GM04503 (cell line): ENCODE measurements around the gene FAM13A.
"Not testable (repeated sequence)": the region's sequence is repeated elsewhere in the genome, so short reads cannot be mapped to it uniquely, and the experiment has no call there.

Source experiments
- DNase-seq: peaks from one replicate; pipeline ENCODE4 v3.0.0-alpha.2; 2012; ENCODE audit warnings: low read depth

FAM13A gene

DNA sequence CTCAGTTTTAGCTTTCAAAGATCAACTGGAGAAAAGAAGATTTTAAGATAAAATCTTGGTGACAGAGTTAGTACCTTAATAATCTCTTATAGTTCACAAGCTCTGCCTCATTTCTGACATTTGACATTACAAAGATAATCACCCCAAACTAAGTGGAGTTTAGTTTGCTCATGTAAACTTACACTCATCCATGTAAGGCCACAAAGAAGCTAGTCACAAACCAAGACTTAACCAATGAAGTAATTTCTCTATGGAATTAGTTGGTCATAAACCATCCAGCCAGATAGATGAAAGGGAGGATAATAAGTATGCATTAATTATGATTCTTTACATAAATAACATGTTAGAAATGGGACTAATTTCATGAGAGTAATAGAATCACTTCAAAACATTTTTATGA, 159.2 kb downstream of the FAM13A start:
- DNase-seq: no peak

DNA sequence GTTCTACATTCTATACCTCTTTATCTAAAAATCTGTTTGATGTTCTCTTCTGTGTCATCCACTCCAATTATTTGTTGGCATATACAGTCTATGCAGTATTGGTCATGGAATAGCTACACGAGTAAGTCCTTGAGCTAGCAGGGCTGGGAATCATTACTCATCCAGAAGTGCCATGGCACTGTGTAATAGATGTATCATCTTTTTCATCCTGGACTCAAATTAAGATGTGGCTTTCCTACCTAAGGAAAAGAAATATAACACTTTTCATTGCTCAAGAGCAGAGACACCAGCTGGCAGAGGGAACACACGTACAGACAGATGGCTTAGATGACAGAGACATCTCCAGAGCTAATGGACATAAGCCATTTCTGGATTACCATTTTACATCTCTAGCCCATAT, 159.8 kb downstream of the FAM13A start:
- DNase-seq: no peak

DNA sequence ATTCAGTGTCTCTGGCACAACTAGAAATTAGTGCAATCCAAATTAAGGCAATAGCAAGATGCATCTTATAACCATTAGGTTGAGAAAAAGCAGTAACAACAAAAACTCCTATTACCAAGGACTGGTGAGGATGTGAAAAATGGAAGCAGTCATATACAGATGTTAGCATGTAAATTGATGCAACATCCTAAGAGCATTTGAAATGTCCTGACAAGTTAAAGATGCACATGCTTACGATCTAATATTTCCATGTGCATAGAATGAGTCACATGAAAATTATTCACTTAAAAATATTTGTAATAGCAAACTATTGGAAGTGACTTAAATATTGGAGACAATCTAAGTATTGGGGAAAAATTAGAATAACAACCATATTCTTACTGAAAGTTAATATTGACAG, 163.0 kb downstream of the FAM13A start:
- no peak for DNase-seq

DNA sequence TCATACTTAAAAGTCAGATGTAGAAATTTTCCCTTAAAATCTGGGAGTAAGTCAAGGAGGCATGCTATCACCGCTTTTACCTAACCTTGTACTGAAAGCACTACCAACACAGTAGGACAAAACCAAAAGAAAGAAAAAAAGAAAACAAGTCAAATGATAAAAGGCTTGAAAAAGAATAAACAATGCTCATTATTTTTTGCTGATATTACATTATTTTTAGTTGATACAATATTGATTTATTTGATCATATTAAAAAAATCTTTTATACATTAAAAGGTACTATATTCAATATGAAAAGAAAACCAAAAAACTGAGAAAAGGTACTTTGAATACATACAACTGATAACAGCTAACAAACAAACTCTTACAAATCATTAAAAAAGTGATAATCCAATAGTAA, 164.3 kb downstream of the FAM13A start:
- DNase-seq: no peak

DNA sequence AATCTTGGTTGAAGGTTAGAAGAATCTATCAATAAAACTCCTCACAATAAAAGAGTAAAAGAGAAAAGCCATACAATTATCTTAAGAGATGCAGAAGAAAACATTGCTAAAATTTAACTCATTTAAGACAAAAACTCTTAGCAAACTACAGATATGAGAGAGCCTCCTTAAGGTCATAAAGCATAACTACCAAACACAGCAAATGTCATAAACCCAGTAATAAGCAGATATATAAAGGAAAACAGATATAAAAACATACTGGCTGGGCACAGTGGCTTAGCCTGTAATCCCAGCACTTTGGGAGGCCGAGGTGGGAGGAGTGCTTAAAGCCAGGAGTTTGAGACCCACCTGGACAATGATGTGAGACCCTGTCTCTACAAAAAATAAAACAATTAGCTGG, 165.3 kb downstream of the FAM13A start:
- DNase-seq: no peak

DNA sequence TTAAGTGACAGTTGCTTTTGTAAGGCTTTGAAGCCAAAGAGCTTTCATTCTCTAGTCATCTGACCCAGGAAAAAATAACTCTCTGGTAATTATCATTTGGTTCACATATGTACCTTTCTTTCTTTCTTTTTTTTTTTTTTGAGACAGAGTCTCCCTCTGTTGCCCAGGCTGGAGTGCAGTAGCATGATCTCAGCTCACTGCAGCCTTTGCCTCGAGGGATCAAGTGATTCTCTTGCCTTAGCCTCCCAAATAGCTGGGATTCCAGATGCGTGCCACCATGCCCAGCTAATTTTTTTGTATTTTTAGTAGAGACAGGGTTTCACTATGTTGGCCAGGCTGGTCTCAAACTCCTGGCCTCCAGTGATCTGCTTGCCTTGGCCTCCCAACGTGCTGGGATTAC, 169.6 kb downstream of the FAM13A start:
- DNase-seq: not testable (repeated sequence)

DNA sequence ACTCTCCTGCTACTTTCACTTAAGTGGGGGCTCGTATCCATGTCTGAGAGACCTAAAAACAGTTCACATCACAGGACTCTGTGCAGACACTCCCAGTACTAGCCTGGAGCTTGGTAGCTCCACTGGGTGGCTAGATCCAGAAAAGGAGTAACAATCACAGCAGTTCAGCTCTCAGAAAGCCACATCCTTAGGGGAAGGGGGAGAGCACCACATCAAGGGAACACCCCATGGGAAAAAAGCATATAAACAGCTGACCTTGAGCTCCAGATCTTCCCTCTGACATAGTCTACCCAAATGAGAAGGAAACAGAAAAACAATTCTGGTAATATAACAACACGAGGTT, 175.8 kb downstream of the FAM13A start:
- no peak for DNase-seq

DNA sequence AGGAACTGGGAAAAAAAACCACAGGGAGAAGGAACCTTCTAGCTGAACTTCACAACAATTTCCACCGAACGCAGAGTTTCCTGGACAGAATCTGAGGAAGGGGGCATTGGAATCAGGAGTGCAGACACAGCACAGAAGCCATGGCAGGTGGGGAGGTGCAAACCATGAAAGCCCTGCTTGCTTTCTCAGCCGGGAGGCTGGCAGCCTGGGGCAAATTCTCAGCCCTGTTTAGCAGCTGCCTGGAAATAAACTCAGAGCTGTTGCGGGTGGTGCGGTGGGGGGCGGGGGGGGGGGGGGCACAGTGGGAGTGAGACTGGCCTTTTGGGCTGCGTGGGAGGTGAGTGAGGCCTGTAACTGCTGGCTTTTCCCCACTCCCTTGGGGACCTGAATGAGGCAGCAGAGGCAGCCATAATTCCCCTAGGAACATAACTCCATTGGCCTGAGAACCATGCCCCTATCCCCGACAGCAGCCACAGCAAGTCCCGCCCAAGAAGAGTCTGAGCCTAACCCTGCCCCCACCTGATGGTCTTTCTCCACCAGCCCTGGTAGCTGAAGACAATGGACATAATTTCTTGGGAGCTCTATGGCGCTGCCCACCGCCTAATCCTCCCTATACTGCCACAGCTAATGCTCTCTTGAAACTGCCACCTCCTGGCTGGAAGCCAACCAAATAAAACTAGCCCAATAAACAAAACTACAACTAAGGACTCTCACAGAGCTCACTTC, 176.3 kb downstream of the FAM13A start:
- DNase-seq: no peak

DNA sequence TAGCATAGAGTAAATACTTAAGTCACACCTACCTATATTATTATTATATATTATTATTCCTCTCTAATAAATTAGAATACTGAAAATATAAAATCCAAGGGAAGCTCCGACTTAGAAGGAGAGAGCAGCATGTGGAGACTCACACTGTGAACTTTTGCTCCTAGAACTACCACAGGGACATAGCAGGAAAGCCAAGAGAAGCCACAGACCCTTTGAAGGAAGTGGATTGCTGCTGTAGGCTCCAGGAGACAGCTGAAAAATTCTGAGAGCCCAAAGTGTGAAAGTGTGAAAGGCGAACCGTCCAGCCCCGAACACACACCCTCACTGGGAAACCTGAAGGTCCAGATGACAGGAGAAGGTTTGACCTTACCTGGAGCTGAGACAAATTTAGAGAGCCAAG, 177.0 kb downstream of the FAM13A start:
- DNase-seq: no peak

DNA sequence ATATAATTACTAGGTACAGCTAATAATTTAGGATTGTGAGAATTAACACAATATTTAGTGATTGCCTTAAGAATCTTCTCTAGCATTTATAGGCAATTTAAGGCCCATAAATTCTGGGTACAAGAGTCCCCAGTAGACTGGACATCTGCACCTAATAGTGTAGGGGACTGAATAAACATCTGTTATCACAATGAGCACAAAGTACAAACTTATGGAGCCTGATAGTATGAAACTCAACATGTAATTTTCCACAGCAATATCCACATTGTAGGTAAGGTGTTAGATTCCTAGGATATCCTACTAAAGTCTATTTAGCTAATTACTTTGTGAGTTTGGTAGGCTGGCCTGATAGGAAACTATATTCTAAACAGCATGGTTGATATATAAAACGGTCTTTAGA, 178.3 kb downstream of the FAM13A start:
- DNase-seq: no peak

DNA sequence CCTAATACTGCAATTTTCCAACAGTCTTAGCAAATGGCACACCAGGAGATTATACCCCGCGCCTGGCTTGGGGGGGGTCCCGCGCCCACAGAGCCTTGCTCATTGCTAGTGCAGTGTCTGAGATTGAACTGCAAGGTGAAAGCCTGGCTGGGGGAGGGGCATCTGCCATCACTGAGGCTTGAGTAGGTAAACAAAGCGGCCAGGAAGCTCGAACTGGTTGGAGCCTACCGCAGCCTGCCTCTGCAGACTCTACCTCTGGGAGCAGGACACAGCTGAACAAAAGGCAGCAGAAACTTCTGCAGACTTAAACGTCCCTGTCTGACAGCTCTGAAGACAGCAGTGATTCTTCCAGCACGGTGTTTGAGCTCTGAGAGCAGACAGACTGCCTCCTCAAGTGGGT, 186.6 kb downstream of the FAM13A start:
- no peak for DNase-seq

DNA sequence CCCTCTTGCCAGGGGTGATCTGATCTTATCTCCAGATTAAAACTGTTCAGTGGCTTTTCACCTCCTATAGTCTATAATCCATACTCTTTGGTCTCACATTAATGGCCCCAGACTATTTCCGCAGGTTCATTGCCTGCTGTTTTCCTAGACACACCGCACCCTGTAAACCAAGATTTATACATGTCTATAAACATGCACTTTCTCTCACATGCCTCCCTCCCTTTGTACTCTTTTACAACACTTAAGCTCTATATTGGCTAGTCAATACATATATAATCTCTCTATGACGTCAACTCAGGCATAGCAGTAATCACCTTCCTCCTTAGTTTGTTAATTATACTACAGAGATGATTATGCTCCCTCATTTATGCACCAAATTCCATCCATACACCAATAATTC, 188.5 kb downstream of the FAM13A start:
- DNase-seq: no peak

DNA sequence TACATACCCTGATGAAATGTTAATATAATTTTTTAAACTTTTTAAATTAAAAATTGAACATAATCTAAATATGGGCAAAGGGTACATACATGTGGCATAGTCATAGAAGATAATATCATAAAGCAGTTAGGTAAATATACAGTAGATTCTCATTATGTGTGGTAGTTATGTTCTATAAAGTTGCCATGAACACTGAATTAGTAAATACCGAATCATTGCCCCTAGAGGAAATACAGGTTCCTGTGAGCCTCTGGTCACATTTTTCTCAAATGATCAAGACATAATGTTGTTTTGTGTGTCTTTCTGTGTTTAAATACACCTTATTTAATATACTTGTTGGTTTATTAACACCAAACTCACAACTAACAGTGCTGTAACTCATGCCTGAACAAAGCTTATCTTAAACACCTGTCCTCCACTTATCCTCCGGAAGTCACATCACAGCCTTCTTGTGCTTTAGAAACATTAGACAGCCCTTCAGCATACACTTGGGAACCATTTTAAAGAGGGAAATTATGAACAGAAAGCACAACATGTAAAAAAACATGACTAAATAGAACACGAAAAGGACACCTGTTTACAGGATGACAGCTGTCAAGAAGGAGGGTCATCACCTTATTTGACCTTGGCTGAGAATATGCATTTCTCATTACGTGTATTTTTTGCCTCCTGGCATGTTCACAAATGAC, 190.0 kb downstream of the FAM13A start:
- no peak for DNase-seq

DNA sequence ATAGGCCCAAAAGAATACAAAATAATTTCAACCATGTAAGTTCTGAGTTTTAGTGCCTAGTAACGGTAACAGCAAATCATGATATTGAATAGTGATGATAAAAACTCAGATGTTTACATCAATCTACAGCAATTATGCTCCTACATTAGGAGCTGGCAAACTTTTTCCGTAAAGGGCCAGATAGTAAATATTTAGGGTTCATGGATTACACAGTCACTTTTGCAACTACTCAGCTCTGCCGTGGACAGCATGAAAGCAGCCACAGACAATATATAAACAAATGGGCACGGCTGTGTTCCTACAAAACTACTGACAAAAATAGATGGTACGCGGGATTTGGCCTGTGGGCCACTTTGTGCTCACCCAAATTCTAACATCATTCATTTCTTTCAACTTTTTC, 191.5 kb downstream of the FAM13A start:
- no peak for DNase-seq

DNA sequence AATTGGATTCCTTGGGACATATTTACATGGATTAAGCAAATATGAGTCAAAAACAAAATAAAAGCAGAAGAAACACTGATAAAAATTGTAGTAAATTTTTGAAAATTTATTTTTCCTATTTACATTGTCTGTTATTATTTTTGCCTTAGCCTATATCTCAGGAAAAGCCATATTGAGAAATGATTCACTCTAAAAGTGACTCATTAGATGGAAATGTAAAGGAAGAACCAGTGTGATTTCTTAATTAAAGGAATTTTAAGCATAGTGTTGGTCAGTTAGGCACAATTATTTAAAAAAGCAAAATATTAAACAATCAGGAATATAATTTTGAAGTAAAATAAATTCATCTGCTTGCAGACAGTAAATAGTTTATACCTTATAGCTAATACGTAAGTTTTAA, 191.9 kb downstream of the FAM13A start:
- DNase-seq: no peak

DNA sequence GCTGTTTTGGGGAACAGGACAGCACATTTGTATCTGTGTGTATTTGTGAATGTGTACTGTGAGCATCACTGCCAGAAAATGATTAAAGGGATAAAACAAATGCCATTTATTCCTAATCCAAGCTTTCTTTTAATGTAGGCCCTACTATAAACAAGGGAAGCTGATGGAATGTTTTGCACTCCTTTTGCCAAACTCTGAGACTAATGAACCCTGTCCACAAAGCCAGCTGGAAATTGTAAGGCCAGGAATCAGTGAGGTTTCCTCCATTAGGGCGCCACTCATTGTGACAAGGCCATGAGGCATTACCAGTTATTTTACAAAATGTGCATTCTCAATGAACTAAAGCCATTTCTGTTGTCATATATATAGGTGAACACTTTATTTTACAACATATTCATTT, 196.4 kb downstream of the FAM13A start:
- DNase-seq: no peak

DNA sequence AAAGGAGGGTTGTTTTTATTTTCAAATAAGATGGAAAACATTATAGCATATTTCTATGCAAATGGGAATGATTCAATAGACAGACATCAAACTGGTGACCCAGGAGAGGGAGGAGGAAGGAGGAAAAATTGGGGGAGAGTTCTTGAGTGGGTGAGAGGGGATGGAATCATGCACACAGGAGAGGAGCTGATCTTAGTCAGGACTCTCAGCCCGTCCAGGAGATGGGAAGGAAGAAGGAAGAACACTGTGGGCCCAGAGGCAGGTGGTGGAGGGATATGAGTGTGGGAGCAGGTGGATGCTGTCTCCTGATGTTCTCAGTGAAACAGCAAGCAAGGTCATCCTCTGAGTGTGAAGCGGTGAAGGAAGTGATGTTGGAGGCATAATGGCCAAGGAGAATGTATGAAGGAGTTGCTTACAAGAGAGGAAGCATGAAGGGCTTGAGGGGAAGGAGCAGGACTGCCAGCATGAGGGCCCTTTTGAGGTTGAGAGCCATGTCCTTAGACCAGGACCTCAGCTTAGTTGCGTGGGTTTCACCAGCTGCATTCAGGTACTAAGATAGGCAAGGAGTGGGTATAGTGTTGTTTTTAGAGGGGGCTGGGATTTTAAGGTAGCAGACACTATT, 197.7 kb downstream of the FAM13A start:
- no peak for DNase-seq

DNA sequence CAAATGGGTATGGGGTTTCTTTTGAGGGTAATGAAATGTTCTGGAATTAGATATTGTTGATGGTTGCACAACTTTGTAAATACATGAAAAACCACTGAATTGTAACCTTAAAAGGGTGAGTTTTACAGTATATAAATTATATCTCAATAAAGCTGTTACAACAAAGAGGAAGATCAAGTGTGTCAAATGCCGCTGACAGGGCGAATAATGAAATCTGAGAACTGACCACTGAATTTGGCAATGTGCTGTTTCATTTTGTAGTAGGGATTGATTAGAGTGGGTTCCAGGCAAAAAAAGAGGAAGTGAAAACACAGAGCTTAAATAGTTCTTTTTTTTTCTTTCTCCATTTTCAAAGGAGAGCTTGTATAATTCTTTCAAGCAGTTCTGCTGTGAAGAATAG, 198.2 kb downstream of the FAM13A start:
- no peak for DNase-seq

DNA sequence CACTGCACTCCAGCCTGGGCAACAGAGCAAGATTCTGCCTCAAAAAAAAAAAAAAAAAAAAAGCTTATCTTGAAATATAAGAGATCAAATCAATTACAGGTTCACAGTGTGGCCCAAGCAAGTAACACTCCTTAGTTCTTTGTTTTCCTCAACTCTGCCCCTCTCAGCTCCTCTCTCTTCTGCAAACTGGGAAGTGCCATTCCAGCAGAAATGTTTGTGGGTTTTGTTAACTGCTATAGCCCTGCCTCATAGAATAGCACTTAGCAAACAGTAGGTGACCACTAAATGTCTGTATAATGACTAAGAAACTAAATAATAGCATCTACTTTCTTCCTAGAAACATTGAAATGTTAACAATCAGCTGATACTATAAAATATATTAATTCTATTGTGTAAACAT, 199.4 kb downstream of the FAM13A start:
- DNase-seq: no peak

DNA sequence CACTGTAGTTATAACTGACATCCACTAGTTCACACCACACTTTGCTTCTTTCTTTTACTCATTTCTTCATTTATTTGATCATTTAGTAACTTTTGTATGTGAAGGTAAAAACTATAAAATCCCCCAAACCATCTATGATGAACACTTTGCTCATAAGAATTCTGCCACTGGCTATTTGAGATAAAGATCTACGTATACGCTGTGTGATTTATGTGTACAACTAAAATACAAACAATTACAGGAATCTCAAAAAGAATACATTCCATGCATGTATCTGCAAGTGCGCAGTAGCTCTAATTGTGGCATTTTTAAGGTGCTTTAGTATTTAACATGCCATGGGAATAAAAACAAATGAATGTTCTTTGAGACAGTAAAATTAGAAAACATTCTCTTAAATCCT, 202.5 kb downstream of the FAM13A start:
- DNase-seq: no peak

DNA sequence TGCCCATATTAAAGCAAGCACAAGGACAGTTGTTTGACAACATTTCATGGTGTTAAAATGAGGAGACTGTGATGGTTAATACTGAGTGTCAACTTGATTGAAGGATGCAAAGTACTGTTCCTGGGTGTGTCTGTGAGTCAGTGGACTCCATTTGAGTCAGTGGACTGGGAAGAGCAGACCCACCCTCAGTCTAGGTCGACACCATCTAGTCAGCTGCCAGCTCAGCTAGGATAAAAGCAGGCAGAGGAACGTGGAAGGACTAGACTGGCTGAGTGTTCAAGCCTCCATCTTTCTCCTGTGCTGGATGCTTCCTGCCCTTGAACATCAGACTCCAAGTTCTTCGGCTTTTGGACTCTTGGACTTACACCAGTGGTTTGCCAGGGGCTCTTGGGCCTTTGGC, 203.4 kb downstream of the FAM13A start:
- DNase-seq: not testable (repeated sequence)

DNA sequence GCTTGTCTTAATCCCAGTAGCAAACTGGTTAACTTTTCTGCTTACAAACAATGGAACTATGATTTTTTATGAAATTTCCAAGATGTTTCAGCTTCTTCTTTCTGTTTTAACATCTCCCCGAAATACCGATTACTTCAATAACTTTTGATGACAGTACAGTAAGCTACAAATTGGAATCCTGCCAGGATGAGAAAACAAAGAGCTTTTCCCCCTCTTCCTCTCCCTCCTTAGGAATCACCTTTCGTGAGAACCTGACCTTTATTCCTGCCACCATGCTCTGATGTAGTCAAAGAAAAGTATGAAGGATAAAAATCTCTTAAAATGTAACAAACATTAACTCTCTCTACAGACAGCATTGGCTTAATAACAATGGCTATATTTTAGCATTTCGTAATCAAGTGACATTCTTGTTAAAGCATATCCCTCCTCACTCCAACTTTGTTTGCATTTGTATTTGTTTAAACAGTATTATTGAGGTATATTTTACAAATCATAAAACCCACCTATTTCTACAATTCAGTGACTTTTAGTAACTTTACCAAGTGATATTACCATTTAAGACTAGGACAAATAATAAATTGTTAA, 210.7 kb downstream of the FAM13A start:
- no peak for DNase-seq

DNA sequence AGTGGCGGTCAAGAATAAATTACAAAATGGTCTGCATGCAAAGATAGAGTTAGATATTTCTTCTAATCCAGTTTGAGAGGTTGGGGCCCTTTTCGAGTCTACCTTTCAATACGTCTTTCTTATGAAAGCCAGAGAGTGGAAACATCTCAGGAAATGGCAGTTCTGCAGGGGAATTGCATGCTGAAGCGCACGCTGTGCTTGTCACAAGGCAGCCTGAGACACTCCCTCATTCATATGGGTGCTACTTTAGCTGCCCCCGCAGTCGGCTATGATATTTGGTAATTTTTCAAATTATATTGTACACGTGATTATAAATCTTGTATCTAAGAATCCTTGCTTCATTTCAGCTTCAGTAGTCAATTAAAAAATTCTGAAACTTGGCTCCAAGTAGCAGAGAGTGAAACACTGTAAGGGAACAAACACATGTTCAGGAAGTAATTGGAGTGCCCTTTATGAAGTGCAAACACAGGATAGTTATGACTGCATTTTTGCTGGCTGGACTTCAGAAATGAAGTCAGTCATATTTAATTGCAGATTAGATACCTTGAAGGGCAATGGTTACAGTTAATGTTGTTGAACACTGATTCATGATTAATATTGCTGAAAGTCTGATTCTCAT, 213.8 kb downstream of the FAM13A start:
- no peak for DNase-seq
